NCI-H748 treated with DMSO at 0.1 percent for 48 hours (cell line): ENCODE results near the gene DESI1.
"Not testable (repeated sequence)": the region's sequence is repeated elsewhere in the genome, so short reads cannot be mapped to it uniquely, and the experiment has no call there.

ENCODE experiments used
- DNase-seq: peaks from one replicate; lab custom pipeline; 2025; lab: John Stamatoyannopoulos, UW

The DESI1 gene

DNA sequence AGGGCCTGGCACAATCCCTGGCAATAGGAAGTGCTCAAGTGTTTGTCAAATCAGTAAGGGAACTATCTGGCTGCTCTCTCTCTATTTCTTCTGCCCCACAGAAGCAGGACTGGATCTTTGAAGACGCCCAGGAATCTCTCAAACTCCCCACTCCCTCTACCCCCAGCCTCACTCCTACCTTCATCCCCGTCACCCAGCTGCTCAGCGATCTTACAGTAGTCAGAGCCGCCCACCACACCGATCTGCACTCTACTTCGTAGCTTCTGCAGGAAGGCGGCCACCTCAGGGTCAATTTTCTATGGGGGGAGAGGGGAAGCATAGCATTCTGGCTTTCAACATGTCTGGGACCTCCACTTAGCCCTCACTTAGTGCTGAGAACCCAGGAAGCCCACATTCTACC, 34.9 kb downstream of the DESI1 start:
- DNase-seq = no peak

DNA sequence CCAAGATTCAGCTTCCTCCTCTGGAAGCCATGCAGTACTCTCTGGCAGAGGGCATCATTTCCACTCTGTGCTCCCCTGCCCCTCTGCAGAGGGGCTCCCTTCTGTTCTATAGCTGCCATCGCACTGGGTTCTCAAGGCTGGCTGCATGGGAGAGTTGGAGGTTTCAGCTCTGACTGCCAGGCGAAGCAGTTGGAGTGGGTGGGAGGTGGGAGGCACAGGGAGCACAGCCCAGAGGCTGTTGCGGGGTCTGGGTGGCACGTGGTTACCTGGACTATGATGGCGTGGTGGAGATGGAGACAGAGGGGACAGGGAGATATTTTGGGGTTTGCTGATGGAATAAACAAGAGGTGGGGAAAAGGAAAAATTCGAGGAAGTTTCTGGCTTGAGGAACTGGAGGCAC, 36.0 kb downstream of the DESI1 start:
- DNase-seq = no peak

DNA sequence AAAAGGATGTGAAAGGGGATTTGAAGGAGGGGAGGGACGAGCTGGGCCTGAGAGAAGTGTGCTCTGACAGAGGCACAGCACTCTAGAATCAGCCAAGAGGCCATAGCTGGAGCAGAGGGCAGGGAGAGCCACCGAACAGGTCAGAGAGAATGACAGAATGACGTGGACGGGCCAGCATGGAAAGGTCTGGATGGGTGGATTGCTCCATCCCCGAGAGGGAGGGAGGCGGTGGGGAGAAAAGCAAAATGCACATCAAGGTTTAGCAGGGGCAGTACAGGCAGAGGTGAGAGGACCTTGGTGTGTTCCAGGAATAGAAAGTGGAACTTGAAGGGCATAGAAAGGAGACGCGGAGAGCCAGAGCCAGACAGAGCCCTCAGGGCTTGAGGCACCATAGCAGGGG, 38.1 kb downstream of the DESI1 start:
- no peak for DNase-seq

DNA sequence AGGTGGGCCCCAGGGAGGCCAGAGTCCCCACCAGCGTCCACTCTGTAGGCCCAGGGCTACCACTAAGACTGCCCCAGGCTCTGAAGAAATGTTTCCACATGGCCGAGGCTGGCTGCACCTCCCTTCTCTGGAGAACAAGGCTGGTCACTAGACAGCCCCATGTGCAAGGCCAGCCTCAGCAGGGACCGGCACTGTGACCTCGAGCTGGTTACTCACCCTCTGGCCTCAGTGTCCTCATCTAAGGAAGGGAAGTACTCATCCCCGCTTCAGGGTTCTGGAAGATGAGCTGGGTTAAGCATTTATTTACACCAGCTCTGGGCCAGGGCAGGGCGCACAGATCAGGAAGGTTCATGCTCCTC, 40.9 kb downstream of the DESI1 start:
- DNase-seq = no peak

DNA sequence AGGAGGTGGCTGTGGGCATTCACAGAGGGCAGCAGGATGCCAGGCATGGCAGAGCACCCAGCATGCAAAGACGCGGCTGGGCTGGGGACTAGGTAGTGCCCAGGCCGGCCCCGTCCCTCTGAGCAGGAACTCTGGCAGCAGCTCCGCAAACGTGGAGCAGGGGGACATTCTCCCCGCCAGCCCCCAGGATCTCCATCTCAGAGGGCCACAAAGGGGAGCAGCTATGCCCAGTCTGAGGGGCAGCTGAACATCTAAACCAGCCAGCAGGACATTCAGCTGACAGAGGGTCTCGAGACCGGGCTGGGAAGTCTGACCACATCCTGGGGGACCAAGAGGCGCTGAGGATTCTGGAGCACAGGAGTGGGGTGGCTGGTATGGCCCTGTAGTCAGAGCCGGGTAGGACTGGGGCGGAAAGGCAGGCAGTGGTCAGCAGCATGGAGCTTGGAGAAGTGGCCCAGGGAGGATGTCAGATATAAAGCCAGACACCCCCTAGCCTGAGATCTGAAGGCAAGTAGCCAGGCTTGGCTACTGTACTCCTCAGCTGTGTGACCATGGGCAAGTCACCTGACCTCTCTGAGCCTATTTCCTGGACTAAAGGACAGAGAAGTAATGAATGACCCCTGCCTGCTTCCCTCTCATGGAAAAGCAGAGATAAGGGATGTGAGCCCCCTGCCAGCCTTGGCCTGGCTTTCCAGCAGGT, 41.4 kb downstream of the DESI1 start:
- DNase-seq = no peak

DNA sequence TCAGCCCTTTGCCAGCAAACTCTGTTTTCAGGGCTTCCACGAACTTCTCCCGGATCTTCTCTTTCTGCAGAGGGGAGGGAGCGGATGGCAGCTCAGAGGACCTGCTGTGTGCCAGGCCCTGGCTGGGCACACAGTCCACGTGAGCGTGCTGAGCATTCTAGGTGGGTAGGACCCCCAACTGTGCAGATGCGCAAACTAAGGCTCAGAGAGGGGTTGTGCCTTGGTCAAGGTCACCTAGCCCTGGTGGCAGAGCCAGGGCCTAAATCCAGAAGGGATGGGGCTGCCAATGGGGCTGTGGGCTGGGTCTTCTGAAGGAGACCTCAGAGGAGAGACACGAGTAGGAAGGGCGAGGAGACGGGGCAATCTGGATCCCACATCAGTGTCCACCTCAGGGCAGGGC, 42.0 kb downstream of the DESI1 start:
- no peak for DNase-seq

DNA sequence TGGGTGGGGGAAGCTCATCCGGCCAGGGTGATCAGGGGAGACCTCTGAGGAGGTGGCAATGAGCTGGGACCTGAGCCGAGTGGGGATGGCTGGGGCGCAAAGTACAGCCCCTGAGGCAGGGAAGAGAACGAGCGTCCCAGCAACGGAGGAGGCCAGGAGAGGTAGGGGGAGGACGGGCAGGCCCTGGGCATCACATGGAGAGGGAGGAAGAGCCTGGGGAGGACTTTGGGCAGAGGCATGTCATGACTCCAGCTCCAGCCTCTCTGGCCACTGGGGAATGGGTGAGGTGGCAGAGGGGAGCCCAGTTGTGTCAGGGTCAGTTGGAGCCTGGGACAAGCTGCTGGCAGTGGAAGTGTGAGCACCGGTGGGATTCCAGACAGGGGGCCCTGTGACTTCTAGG, 42.7 kb downstream of the DESI1 start:
- DNase-seq = no peak

DNA sequence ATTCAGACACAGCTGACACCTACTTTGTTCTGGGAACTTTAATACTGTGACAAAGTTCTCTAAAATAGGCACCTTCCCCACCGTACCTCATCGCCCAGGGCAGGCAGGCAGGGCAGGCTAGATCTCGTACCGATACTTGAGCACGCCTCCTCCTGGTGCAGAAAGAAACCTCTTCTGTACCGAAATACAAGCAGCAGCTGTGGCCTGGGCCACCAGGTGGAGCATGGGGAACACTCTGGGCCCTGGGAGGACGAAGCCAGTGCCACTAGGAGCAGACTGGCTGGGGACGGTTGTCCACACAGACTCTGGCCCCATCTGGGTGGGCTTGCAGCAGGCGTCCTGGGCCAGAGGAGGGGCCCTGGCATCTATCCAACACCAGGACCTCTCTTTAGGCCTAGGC, 44.0 kb downstream of the DESI1 start:
- no peak for DNase-seq

DNA sequence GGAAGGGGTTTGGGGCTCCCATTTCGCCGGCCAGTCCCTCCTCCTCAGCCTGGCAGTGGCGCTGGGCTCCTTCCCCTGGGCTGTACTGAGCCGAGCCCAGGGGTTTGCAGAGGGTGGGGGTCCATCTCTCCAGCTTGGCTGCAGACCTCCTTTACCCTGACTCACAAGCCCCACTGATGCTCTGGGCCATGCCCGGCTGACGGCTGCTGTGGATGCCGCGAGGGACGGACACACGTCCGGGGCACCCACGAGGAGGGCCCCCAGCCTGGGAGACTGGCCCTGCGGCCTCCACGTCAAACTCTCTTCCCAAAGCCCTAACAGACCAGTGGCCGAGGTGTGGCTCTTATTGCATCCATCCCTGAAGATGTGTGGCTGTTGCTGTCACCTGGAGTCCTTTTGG, 45.3 kb downstream of the DESI1 start:
- DNase-seq = no peak

DNA sequence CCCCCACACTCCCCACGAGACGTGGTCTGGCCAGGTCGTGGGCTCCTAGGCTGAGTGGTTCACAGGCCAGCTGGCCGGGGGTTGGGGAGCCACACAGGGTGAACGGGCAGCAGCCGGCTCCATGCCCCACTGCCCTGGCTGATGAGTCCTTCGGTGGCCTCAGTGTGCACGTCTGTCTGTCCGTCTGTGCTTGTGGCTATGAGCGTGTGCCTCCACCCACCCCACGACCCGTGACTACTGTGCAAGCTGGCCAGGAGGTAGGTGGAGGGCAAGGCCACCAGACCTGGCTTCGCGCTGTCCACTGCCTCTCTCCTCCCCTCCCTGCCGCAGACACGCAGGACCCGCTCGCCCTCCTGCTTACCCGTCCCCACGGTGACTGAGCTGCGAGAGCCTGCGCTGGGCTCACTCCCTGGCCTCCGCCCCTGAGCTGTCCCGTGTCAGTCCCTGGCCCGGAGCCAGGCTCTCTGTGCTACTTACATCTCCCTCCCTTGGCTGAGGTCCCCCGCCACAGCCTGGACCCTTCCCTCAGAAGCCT, 45.9 kb downstream of the DESI1 start:
- no peak for DNase-seq

DNA sequence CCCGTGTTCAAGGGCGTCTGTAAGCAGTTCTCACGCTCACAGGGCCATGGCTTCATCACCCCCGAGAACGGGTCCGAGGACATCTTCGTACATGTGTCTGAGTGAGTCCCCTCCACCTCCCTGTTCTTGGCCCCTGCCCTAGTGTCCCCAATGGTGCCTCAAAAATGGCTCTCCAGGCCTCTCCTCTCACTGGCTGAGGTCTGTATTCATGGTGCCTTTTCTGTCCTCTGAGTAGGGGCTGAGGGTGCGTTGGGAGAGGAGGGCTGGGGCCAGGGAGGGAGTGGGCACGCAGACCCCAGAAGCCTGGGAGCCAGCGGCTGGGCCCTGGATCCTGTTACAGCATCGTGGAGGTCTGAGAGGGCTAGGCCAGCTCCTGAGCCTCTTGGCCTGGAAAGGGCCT, 47.2 kb downstream of the DESI1 start:
- no peak for DNase-seq

DNA sequence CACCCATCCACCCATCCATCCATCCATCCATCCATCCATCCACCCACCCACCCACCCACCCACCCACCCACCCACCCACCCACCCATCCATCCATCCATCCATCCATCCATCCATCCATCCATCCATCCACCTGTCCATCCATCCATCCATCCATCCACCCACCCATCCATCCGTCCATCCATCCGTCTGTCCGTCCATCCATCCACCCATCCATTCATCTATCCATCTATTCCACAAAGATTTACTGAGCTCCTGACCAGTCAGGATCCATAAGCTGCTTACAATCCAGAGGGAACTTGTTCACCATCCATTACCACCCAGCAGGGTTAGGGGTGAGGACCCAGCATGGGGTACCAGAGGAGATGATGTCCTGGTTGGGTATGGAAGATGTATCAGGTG, 48.5 kb downstream of the DESI1 start:
- not testable (repeated sequence) for DNase-seq

DNA sequence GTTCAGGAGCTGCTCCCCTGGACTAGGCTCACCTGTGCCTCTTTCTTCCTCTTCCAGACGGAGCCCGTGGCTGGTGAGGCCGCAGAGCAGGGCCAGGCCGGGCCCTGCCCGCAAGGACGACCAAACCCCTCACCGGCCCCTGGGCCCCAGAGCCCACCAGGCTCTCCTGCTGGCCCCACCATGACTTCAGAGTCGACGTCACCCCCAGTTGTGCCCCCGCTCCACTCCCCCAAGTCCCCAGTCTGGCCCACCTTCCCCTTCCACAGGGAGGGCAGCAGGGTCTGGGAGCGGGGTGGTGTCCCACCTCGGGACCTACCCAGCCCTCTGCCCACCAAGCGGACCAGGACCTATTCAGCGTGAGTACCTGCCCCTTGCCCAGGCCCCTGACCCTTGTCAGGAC, 49.1 kb downstream of the DESI1 start:
- no peak for DNase-seq

DNA sequence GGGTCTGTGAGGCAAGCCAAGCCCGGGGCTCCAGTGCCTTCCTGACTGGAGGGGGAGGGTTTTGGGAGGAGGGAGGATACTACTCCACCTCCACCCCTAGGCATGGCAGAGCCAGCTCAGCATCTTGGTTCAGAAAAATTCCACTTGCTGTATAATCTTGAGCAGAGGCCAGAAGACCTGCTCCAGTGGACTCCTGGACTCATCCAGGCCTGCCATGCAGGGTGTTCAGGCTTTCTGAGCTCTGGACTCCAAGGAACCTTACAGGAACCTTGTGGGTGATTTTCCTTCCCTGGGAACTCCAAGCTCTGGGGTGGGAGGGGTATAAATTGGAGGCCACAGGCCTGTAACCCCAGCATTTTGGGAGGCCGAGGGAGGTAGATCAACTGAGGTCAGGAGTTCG, 50.6 kb downstream of the DESI1 start:
- DNase-seq = no peak

DNA sequence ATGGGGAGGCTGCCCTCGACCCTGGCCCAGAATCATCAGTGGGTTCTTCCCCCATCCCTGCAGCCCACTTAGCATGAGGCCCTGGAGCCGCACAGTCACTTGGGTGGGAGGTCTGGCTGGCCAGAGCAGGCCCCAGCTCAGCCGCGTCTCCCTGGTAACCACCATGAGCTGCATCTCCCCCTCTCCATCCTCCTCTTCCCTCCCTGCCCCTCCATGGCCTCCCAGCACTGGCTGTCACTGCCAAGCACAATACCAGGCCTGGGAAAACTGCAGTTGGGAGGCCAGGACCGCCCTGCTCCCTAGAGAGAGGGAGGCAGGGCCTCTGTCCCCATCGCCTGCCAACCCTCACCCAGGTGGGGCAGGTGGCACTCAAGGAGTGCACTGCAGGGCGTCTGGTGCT, 52.0 kb downstream of the DESI1 start:
- DNase-seq = no peak

DNA sequence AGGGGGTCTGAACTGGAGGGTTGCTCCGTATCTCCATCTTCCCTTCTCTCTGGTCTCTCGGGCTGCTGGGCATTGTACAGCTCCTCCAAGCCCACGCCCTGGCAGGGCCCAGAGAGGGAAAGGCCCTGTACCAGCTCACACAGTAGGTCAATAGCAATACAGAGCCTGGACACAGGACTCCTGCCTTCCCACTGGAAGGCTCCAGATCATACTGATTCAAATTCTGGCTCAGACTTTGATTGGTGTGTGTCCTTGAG, 53.4 kb downstream of the DESI1 start:
- DNase-seq = no peak

DNA sequence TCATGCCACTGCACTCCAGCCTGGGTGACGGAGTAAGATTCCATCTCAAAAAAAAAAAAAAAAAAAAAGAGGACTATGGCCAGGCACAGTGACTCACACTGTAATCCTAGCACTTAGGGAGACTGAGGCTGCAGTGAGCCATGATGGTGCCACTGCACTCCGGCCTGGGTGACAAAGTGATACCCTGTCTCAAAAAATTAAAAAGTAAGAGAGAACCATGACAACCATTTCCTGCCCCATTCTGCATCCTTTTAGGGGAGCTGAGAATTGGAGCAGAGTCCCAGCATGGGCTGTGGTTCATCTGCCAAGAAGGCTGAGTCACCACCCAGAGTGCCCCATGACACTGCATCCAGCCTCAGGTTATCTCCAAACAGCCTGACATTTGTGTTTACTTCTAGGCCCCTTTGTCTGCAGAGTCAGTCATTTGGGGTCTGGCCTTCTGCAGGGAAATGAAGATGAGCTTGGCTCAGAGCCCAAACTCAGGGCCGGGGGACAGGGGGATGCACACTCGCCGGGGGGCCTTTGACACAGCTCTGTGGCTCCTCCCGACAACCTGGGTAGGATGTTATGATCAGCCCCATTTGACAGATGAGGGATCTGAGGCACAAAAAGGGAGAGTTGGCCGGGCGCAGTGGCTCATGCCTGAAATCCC, 55.3 kb downstream of the DESI1 start:
- no peak for DNase-seq

DNA sequence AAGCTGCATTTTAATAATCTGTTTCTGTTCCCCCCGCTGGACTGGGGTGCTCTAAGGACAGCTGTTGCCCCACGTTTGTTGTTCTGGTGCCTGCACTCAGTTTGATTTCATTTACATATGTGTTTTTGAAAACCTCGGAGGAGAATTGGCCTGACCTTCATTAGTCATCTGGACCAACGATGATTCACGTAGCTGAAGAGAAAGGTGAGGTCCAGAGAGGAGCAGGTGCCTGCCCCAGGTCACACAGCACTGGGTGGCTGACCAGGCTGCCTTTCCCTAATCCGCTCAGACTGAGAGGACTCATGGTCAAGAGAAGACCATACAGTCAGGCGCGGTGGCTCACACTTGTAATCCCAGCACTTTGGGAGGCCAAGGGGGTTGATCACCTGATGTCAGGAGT, 56.3 kb downstream of the DESI1 start:
- no peak for DNase-seq

DNA sequence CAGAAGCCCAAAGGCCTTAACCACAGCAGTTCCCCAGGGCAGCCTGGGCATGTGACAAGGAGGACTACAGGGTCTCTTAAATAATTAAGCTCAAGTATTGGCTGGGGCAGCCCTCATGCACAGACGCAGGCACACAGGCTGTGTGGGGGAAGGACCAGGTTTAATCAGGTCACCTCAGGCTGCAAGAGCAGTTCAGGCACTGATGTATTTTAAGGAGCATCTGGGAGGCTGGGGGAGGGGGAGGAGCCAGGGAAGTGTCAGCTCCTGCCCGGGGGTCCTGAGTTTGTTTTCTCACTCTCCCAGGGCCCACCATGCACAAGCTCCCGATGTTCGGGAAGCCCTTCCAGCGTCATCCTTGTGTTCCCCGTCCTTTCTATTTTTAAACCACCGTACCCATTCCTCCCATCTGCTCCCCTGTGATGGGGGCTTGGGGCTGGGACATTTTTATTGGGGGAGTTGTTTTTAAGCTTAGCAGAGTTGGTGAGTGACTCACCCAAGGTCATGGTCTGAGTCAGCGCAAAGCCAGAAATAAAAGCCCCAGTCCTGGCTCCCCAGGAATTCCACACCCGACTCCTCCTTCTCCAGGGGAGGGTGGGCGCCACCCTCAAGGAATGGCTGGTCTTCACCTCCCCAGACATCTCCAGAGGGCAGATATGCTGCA, 57.7 kb downstream of the DESI1 start:
- no peak for DNase-seq

DNA sequence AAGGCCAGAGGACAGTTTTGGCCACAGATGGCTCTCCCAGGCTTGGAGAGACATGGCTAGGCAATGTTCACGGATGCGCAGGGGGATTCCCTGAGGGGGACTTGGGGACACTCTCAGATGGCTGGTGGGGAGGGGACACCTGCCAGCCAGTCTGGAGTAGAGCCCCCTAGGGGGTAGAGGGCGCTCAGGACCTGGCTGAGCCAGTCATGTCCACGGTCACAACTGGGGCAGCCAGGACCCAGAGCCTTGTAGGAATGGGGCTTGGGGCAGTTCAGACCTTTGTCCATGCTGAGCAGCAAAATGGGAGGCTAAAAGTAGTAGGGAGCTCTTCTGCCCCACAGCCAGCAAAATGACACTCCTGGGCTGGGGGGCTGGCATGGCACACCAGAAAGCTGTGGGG, 58.4 kb downstream of the DESI1 start:
- DNase-seq = no peak

DNA sequence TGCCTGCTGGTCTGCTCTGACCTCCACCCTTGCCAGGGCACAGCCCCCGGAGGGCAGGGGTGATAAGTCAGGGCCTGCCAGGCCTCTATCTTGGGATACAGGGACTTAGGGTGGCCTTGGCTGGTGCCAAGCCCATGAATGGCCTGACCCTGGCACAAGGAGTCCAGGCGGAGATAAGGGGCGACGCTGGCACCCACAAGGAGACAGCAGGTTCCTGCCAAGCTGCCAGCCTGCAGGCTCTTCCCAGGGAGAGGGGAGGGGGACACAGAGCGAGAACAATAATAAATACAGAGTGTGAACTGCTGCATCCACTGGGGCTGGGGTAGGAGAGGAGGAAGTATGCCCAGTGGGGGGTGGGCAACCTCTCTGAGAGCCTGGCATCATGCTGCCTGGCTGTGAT, 59.1 kb downstream of the DESI1 start:
- no peak for DNase-seq

DNA sequence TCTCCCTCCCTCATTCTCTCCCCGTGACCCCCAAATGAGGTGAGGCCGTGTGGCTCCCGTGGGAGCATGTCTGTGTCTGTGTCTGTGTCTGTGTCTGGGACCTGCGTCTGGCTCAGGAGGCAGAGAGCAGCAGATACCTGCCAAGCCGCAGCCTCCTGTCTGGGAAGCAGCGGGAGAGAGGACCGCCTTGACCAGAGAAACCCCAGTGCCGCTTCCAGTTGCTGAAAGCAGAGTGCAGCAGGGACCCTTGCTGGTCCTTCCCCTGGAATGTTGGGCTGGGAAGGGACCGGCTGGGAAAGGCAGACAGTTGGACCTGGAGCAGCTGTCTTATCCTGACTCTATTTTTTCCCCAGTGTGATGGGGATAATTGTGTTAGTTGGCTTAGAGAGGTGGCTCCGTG, 59.5 kb downstream of the DESI1 start:
- DNase-seq = no peak

DNA sequence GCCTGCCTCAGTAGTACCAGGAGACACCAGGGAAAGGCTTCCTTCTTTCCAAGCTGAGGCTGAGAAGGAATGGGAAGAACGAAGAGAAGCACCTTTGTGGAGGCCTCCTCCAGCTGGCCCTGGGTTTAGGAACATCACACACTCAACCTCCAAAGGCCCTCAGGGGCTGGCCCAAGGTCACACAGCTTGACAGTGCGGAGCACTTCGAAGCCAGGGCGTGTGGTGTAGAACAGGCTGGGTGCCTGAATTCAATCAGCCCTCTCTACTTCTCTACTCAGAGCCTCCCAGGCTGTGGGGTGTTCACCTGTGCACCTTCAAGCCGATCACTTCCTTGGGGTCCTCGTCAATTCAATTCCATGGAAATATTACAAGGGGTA, 60.8 kb downstream of the DESI1 start:
- no peak for DNase-seq

DNA sequence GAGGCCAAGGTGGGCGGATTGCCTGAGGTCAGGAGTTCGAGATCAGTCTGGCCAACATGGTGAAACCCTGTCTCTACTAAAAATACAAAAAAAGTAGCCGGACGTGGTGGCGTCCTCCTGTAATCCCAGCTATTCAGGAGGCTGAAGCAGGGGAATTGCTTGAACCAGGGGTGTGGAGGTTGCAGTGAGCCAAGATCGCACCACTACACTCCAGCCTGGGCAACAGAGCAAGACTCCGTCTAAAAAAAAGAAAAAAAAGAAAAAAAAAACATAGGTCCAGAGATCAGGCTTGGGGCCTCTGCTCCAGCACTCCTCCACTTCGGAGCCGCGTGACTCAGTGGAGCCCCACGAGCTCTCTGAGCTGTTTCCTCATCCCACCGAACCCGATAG, 62.6 kb downstream of the DESI1 start:
- not testable (repeated sequence) for DNase-seq
